IPS-18c (cell line): ENCODE measurements around the gene COL1A1.

Experiments used
- H3K4me3 ChIP-seq: 2 replicates; pipeline ENCODE4 v1.7.0; 2013; ENCODE audit warnings: low read depth, mild to moderate bottlenecking, low read length, moderate library complexity; ENCODE audit not compliant: insufficient read depth
- H3K9me3 ChIP-seq: one replicate; pipeline ENCODE4 v1.6.1; 2013; ENCODE audit warnings: mild to moderate bottlenecking, low read length, moderate library complexity; ENCODE audit not compliant: control insufficient read depth, insufficient read depth

Gene COL1A1

GRCh38 chr17:50192144-50192617 is 9.2 kb downstream of the COL1A1 start:
- H3K9me3 ChIP-seq, result no peaks in the 10 kb centered on the region
- H3K4me3 ChIP-seq, result no peak overlapping the region

GRCh38 chr17:50191359-50192143 is 9.9 kb downstream of the COL1A1 start:
- no peaks in the 10 kb centered on the region for H3K9me3 ChIP-seq
- H3K4me3 ChIP-seq, result no peak overlapping the region

GRCh38 chr17:50190603-50191358 is 10.7 kb downstream of the COL1A1 start:
- Histone ChIP-seq H3K9me3 (no peaks in the 10 kb centered on the region), H3K4me3 (no peak overlapping the region)

GRCh38 chr17:50190293-50190602 is 11.2 kb downstream of the COL1A1 start:
- Histone ChIP-seq H3K9me3 (no peaks in the 10 kb centered on the region), H3K4me3 (no peak overlapping the region)

- H3K4me3 ChIP-seq, result no peak overlapping the region
These were observed 11.7 kb downstream of the COL1A1 start for GRCh38 chr17:50189550-50190292.

GRCh38 chr17:50188921-50189549 is 12.4 kb downstream of the COL1A1 start:
- Histone ChIP-seq H3K4me3 (no peak overlapping the region; the same call in 1 of the 2 replicates), H3K9me3 (no peaks in the 10 kb centered on the region)

More at GRCh38 chr17:50189550-50190292, 11.7 kb downstream of the COL1A1 start:
- H3K9me3 ChIP-seq, result no peaks in the 10 kb centered on the region

GRCh38 chr17:50188531-50188920 is 12.9 kb downstream of the COL1A1 start:
- Histone ChIP-seq H3K9me3 (no peaks in the 10 kb centered on the region), H3K4me3 (no peak overlapping the region; the same call in 1 of the 2 replicates)

- H3K4me3 ChIP-seq, result no peak overlapping the region
- no peaks in the 10 kb centered on the region for H3K9me3 ChIP-seq
These were observed 13.5 kb downstream of the COL1A1 start for GRCh38 chr17:50187751-50188530.

GRCh38 chr17:50187394-50187725 is 14.1 kb downstream of the COL1A1 start:
- Histone ChIP-seq H3K4me3 (no peak overlapping the region), H3K9me3 (no peaks in the 10 kb centered on the region)

GRCh38 chr17:50186661-50187393 is 14.6 kb downstream of the COL1A1 start:
- H3K9me3 ChIP-seq, result no peaks in the 10 kb centered on the region
- no peak overlapping the region for H3K4me3 ChIP-seq

GRCh38 chr17:50185631-50186471 is 15.6 kb downstream of the COL1A1 start:
- no peak overlapping the region for H3K4me3 ChIP-seq
- no peaks in the 10 kb centered on the region for H3K9me3 ChIP-seq

- Histone ChIP-seq H3K4me3 (no peak overlapping the region), H3K9me3 (no peaks in the 10 kb centered on the region)
These were observed 16.6 kb downstream of the COL1A1 start for GRCh38 chr17:50184611-50185398.

- H3K9me3 ChIP-seq, result no peaks in the 10 kb centered on the region
- no peak overlapping the region for H3K4me3 ChIP-seq
These were observed 17.4 kb downstream of the COL1A1 start for GRCh38 chr17:50184064-50184463.

- Histone ChIP-seq H3K9me3 (no peaks in the 10 kb centered on the region), H3K4me3 (no peak overlapping the region)
These were observed 17.9 kb downstream of the COL1A1 start for GRCh38 chr17:50183421-50183994.
